GM19395 (cell line): ENCODE measurements around the gene PCDHA7.
"Not testable (repeated sequence)": the region's sequence is repeated elsewhere in the genome, so short reads cannot be mapped to it uniquely, and the experiment has no call there.

ENCODE experiments used
- ATAC-seq: cut with Tn5 transposase; IDR thresholded peaks from one replicate; pipeline ENCODE4 v1.9.1; 2021; ENCODE audit warnings: mild to moderate bottlenecking, moderate library complexity; ENCODE audit not compliant: unreplicated experiment

Gene PCDHA7

GRCh38 chr5:140833993-140834392 lies at the start of gene PCDHA7:
PCDHA7 (plus strand) TSS chr5:140834269; CDS start chr5:140834384, 115 bp downstream.
- no peak for ATAC-seq

GRCh38 chr5:140785905-140786686 lies 48.0 kb upstream of the PCDHA7 start, which contains the start of gene PCDHA1:
PCDHA1 (plus strand) TSS chr5:140786140.
- no peak for ATAC-seq

- ATAC-seq = not testable (repeated sequence)
These were observed 46.6 kb upstream of the PCDHA7 start for GRCh38 chr5:140787422-140787821.

- ATAC-seq = not testable (repeated sequence)
These were observed 46.1 kb upstream of the PCDHA7 start for GRCh38 chr5:140787849-140788504.

- no peak for ATAC-seq
These were observed 43.0 kb upstream of the PCDHA7 start for GRCh38 chr5:140791089-140791488.

GRCh38 chr5:140794595-140795258 lies 39.3 kb upstream of the PCDHA7 start, which contains the start of gene PCDHA2:
PCDHA2 (plus strand) TSS chr5:140794852.
- ATAC-seq = no peak

- no peak for ATAC-seq
These were observed 38.8 kb upstream of the PCDHA7 start for GRCh38 chr5:140795259-140795641.

- not testable (repeated sequence) for ATAC-seq
These were observed 37.9 kb upstream of the PCDHA7 start for GRCh38 chr5:140796072-140796717.

- ATAC-seq = no peak
These were observed 37.4 kb upstream of the PCDHA7 start for GRCh38 chr5:140796718-140797095.

GRCh38 chr5:140800816-140801493 lies 33.1 kb upstream of the PCDHA7 start, which contains the start of gene PCDHA3:
PCDHA3 (plus strand) TSS chr5:140801057.
- no peak for ATAC-seq

- no peak for ATAC-seq
These were observed 32.6 kb upstream of the PCDHA7 start for GRCh38 chr5:140801494-140801841.

- ATAC-seq = not testable (repeated sequence)
These were observed 31.7 kb upstream of the PCDHA7 start for GRCh38 chr5:140802381-140802780.

- no peak for ATAC-seq
These were observed 31.2 kb upstream of the PCDHA7 start for GRCh38 chr5:140802781-140803271.

GRCh38 chr5:140806834-140807775 lies 27.0 kb upstream of the PCDHA7 start, which contains the start of gene PCDHA4:
PCDHA4 (plus strand) TSS chr5:140807068.
- ATAC-seq = no peak

GRCh38 chr5:140808241-140808888 lies 25.7 kb upstream of the PCDHA7 start:
- not testable (repeated sequence) for ATAC-seq

GRCh38 chr5:140808889-140809291 lies 25.2 kb upstream of the PCDHA7 start:
- ATAC-seq = no peak

- ATAC-seq = no peak
These were observed 12.4 kb upstream of the PCDHA7 start, which contains the start of gene PCDHA5 for GRCh38 chr5:140821375-140822280. PCDHA5 (plus strand) TSS chr5:140821613.

- ATAC-seq = no peak
These were observed 11.8 kb upstream of the PCDHA7 start for GRCh38 chr5:140822281-140822629.
